ENCODE results near the gene SPRY1.

DNA sequence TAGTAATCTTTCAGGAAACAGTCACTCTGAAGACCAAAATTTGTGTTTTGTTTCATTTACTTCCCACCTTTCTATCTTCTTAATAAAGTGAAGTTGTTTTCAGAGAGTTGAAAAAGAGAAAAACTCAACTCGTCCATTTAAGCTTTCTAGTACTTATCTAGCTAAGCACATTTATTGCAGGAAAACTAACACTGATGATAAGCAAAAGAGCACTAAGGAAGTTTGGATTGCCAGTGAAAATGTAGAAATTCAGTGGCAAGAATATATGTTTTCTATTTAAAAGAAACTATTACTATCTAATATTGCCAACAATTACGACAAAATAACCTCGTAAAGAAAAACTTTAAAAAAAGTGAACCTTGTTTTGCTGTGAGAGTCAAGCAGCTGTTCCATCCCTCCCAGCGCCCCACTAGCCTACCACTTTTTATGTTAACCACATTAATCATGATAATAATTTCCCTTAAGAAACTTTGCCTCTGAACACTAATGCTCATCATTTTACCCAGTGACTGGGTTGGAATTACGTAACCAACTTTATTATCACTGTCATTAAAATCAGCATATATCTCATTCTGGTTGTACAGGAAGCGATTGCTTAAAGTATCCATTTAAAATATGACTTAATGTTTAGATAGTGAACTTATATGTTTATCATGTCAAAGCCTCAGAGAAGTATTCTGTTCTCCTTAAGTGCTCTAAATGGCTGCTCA lies 24.8 kb downstream of the SPRY1 start:
- TF ChIP-seq EZH2 (IDR thresholded peaks at IDR 0.05; ENCODE audit: insufficient read depth, poor library complexity, severe bottlenecking) (no peak), EZH2phosphoT487 (IDR thresholded peaks at IDR 0.05; ENCODE audit: insufficient read depth, low read depth) (no peak)

All from GM23248 (cell line).